Measurements from ENCODE around the gene NES. TPM values are rescaled to one million over a fixed set of nuclear protein-coding genes. Genes with fewer than 3 reads are reported as not detected.

The NES gene
- total and polyA plus RNA-seq, 2 experiments from 2014 or later = 25.0 to 95.9 TPM

- Mint-ChIP-seq H3K4me1 (peaks cover 72% of the 10 kb centered on the region), H3K27me3 (ENCODE audit: insufficient read depth, low read depth, poor library complexity) (peaks cover 43% of the 10 kb centered on the region), H3K4me3 (peak overlapping the region; percentile 31; the same call in 1 of the 3 replicates), H3K36me3 (ENCODE audit: low read depth) (peaks cover 2% of the 10 kb centered on the region; the same call in 1 of the 3 replicates), H3K27ac (peak overlapping the region; percentile 81), H3K9me3 (no peaks in the 10 kb centered on the region; the same call in 1 of the 3 replicates)
- no peaks in the 10 kb centered on the region for H4K20me1 ChIP-seq (replicated peaks; ENCODE audit: insufficient read depth)
- TF ChIP-seq JUNB (IDR thresholded peaks at IDR 0.05; ENCODE audit: unreplicated experiment) (no peak), REST (IDR thresholded peaks at IDR 0.05; ENCODE audit: unreplicated experiment) (no peak), ZNF331 (CRISPR knock-in tag; IDR thresholded peaks at IDR 0.05; ENCODE audit: low read depth) (no peak), EZH2phosphoT487 (IDR thresholded peaks at IDR 0.05; ENCODE audit: unreplicated experiment) (no peak), ZNF114 (CRISPR knock-in tag; IDR thresholded peaks at IDR 0.05) (no peak), POLR2AphosphoS5 (IDR thresholded peaks at IDR 0.05; ENCODE audit: low read depth) (no peak), CTCF (conservative IDR thresholded peaks at IDR 0.05; ENCODE audit: low read depth in 2 of 2) (no peak), EZH2 (IDR thresholded peaks at IDR 0.05; ENCODE audit: low read depth, unreplicated experiment) (no peak), STAT1 (IDR thresholded peaks at IDR 0.05; ENCODE audit: unreplicated experiment) (no peak), NANOG (IDR thresholded peaks at IDR 0.05; ENCODE audit: borderline replicate concordance) (no peak), CREB1 (CRISPR knock-in tag; IDR thresholded peaks at IDR 0.05; ENCODE audit: low read depth) (no peak)
- TF ChIP-seq, protein P1, sequence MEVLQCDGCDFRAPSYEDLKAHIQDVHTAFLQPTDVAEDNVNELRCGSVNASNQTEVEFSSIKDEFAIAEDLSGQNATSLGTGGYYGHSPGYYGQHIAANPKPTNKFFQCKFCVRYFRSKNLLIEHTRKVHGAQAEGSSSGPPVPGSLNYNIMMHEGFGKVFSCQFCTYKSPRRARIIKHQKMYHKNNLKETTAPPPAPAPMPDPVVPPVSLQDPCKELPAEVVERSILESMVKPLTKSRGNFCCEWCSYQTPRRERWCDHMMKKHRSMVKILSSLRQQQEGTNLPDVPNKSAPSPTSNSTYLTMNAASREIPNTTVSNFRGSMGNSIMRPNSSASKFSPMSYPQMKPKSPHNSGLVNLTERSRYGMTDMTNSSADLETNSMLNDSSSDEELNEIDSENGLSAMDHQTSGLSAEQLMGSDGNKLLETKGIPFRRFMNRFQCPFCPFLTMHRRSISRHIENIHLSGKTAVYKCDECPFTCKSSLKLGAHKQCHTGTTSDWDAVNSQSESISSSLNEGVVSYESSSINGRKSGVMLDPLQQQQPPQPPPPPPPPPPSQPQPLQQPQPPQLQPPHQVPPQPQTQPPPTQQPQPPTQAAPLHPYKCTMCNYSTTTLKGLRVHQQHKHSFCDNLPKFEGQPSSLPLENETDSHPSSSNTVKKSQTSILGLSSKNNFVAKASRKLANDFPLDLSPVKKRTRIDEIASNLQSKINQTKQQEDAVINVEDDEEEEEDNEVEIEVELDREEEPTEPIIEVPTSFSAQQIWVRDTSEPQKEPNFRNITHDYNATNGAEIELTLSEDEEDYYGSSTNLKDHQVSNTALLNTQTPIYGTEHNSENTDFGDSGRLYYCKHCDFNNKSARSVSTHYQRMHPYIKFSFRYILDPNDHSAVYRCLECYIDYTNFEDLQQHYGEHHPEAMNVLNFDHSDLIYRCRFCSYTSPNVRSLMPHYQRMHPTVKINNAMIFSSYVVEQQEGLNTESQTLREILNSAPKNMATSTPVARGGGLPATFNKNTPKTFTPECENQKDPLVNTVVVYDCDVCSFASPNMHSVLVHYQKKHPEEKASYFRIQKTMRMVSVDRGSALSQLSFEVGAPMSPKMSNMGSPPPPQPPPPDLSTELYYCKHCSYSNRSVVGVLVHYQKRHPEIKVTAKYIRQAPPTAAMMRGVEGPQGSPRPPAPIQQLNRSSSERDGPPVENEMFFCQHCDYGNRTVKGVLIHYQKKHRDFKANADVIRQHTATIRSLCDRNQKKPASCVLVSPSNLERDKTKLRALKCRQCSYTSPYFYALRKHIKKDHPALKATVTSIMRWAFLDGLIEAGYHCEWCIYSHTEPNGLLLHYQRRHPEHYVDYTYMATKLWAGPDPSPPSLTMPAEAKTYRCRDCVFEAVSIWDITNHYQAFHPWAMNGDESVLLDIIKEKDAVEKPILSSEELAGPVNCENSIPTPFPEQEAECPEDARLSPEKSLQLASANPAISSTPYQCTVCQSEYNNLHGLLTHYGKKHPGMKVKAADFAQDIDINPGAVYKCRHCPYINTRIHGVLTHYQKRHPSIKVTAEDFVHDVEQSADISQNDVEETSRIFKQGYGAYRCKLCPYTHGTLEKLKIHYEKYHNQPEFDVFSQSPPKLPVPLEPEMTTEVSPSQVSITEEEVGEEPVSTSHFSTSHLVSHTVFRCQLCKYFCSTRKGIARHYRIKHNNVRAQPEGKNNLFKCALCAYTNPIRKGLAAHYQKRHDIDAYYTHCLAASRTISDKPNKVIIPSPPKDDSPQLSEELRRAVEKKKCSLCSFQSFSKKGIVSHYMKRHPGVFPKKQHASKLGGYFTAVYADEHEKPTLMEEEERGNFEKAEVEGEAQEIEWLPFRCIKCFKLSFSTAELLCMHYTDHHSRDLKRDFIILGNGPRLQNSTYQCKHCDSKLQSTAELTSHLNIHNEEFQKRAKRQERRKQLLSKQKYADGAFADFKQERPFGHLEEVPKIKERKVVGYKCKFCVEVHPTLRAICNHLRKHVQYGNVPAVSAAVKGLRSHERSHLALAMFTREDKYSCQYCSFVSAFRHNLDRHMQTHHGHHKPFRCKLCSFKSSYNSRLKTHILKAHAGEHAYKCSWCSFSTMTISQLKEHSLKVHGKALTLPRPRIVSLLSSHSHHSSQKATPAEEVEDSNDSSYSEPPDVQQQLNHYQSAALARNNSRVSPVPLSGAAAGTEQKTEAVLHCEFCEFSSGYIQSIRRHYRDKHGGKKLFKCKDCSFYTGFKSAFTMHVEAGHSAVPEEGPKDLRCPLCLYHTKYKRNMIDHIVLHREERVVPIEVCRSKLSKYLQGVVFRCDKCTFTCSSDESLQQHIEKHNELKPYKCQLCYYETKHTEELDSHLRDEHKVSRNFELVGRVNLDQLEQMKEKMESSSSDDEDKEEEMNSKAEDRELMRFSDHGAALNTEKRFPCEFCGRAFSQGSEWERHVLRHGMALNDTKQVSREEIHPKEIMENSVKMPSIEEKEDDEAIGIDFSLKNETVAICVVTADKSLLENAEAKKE (CRISPR knock-in tag; IDR thresholded peaks at IDR 0.05) = no peak
- TF ChIP-seq, protein P2, sequence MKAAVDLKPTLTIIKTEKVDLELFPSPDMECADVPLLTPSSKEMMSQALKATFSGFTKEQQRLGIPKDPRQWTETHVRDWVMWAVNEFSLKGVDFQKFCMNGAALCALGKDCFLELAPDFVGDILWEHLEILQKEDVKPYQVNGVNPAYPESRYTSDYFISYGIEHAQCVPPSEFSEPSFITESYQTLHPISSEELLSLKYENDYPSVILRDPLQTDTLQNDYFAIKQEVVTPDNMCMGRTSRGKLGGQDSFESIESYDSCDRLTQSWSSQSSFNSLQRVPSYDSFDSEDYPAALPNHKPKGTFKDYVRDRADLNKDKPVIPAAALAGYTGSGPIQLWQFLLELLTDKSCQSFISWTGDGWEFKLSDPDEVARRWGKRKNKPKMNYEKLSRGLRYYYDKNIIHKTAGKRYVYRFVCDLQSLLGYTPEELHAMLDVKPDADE (IDR thresholded peaks at IDR 0.05) = no peak
- peaks cover 24% of the 10 kb centered on the region; the same call in 1 of the 2 replicates for H3F3A ChIP-seq (replicated peaks; ENCODE audit: low read depth)
- H3K9me2 ChIP-seq (ENCODE audit: insufficient read depth) = no peaks in the 10 kb centered on the region
- ATAC-seq (no peak), DNase-seq (ENCODE audit: low spot score) (no peak)
- peak overlapping the region; percentile 74 for H3K4me2 ChIP-seq
- peaks cover 72% of the 10 kb centered on the region for H3K4me1 ChIP-seq (ENCODE audit: insufficient read depth)
- H3K4me3 ChIP-seq = 0 out of 2 replicates have a peak overlapping the region, but pooled peaks have one; percentile 9
- no peaks in the 10 kb centered on the region for H3K79me2 ChIP-seq (replicated peaks; ENCODE audit: insufficient read depth)
- no peak overlapping the region for H2AFZ ChIP-seq
- no peaks in the 10 kb centered on the region for H3K36me3 ChIP-seq (ENCODE audit: insufficient read depth)
- peaks cover 41% of the 10 kb centered on the region for H3K27me3 ChIP-seq (ENCODE audit: insufficient read depth)
- H3K27ac ChIP-seq (ENCODE audit: low read depth) = peak overlapping the region; percentile 81; the same call in 1 of the 2 replicates
These were observed 16.5 kb downstream of the NES start for GRCh38 chr1:156660752-156661112.
